SK-N-MC (cell line): ENCODE data around the gene CPLX4.
"Not testable (repeated sequence)": the region's sequence is repeated elsewhere in the genome, so short reads cannot be mapped to it uniquely, and the experiment has no call there.

Experiments used
- DNase-seq: peaks from one replicate; pipeline ENCODE4 v3.0.0-alpha.2; 2011; ENCODE audit warnings: low read depth, low spot score
- H3K27ac ChIP-seq: fragments of 200-600 bp; sonication (generic); 2 replicates; pipeline ENCODE4 v1.5.1; 2016; ENCODE audit warnings: mixed run types
- H3K36me3 ChIP-seq: fragments of 200-600 bp; sonication (generic); 2 replicates; pipeline ENCODE4 v1.6.1; 2017; ENCODE audit warnings: antibody characterized with exemption, low read length, mixed read lengths; ENCODE audit not compliant: insufficient read depth
- H3K4me3 ChIP-seq: fragments of 200-600 bp; sonication (generic); 2 replicates; pipeline ENCODE4 v1.5.1; 2016
- H3K9ac ChIP-seq: fragments of 200-600 bp; sonication (generic); 2 replicates; pipeline ENCODE4 v1.8.0; 2017; ENCODE audit warnings: mixed run types, mixed read lengths; ENCODE audit not compliant: insufficient read length
- H3K9me3 ChIP-seq: fragments of 200-600 bp; sonication (generic); 2 replicates; pipeline ENCODE4 v1.6.1; 2017; ENCODE audit warnings: low read depth, mild to moderate bottlenecking, antibody characterized with exemption, low read length, moderate library complexity, mixed read lengths
- EZH2 ChIP-seq: fragments of 200-600 bp; sonication (generic); IDR thresholded peaks from one replicate; pipeline ENCODE4 v1.6.1; 2017; ENCODE audit warnings: antibody characterized with exemption
- FOXP2 ChIP-seq: optimal IDR thresholded peaks from 2 replicates; pipeline ENCODE3; 2011; ENCODE audit warnings: mild to moderate bottlenecking, moderate library complexity; ENCODE audit not compliant: insufficient read depth; ENCODE audit errors: extremely low read length, control extremely low read depth
- POLR2AphosphoS5 ChIP-seq: IDR thresholded peaks from 2 replicates; pipeline ENCODE4 v1.6.1; 2012; ENCODE audit warnings: mild to moderate bottlenecking, low read depth, low read length, borderline replicate concordance

CPLX4 gene

GRCh38 chr18:59265974-59266369 is 52.5 kb downstream of the CPLX4 start:
- Histone ChIP-seq H3K27ac (no peak overlapping the region), H3K9ac (no peak overlapping the region), H3K36me3 (no peaks in the 10 kb centered on the region; the same call in 1 of the 2 replicates), H3K4me3 (peak overlapping the region; percentile 82), H3K9me3 (no peaks in the 10 kb centered on the region)
- TF ChIP-seq FOXP2: no peak
- TF ChIP-seq POLR2AphosphoS5: no peak
- no peak for TF ChIP-seq EZH2
- DNase-seq: no peak

DNA sequence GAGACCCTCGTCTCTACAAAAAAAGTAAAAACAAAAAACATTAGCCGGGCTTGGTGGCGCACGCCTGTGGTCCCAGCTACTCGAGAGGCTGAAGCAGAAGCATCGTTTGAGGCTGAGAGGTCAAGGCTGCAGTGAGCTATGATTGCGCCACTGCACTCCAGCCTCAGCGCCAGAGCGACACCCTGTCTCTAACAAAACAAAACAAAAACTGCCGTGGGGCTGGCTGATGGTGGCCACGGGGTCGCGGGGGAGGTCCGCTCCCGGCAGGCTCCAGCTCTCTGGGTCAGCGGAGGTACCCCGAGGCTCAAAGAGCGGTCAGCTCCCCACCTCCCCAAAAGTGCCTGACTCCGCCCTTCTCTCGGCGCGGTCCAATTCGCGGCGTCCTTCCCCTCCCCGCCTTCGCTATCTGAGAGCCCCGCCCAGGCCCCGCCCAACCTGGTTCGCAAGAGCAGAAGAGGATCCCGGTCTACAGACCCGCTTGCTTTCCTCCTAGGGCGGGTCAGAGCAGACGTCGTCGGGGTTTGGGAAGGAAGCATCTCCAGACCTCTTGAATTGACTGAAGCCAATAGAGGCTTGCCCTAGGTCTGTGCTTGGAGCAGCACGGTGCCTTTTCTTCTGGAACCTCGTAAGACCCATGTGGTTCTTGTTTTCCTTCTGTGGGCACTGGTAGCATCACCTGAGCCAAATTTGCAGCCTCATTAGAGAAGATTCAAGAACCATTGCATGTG is 53.0 kb downstream of the CPLX4 start:
- no peak for DNase-seq
- peak overlapping the region; percentile 82 for H3K4me3 ChIP-seq

DNA sequence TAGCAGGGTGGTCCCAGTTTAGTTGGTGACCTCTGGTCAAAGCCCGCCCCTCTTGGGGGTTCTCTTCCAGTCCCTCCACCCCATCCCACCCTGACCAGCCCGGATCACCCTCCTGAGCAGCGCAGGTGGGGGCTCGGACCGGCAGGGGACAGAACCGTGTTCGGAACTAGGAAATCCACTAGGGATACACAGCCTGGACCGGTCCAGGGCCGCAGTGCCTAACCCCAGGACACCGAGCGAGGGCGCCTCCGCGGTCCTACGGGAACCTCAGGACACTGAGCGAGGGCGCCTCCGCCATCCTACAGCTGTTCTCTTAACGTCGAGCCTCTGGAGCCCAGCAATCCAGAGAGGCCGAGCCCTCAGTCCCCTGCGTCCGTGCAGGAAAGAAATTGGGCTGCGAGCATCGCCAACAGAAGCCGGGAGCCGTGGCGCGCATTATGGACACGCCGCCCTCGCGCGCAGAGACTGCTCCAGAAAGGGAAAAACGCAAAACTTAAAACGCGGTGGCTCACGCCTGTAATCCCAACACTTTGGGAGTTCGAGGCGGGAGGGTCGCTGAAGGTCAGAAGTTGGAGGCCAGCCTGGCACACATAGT is 53.7 kb downstream of the CPLX4 start:
- Histone ChIP-seq H3K36me3 (no peaks in the 10 kb centered on the region; the same call in 1 of the 2 replicates), H3K27ac (no peak overlapping the region), H3K9me3 (no peaks in the 10 kb centered on the region), H3K9ac (no peak overlapping the region), H3K4me3 (peak overlapping the region; percentile 82)
- DNase-seq: no peak
- no peak for TF ChIP-seq POLR2AphosphoS5
- no peak for TF ChIP-seq EZH2
- no peak for TF ChIP-seq FOXP2

More for the DNA sequence above, 53.0 kb downstream of the CPLX4 start:
- H3K9ac ChIP-seq: no peak overlapping the region
- H3K36me3 ChIP-seq: no peaks in the 10 kb centered on the region; the same call in 1 of the 2 replicates
- TF ChIP-seq POLR2AphosphoS5 (peak; percentile 56; the same call in 1 of the 2 replicates), EZH2 (no peak)
- H3K27ac ChIP-seq: no peak overlapping the region
- H3K9me3 ChIP-seq: no peaks in the 10 kb centered on the region

GRCh38 chr18:59264121-59264571 is 54.3 kb downstream of the CPLX4 start:
- TF ChIP-seq POLR2AphosphoS5: no peak
- no peak for TF ChIP-seq EZH2
- TF ChIP-seq FOXP2: no peak
- H3K27ac ChIP-seq: no peak overlapping the region
- no peak for DNase-seq
- H3K36me3 ChIP-seq: no peaks in the 10 kb centered on the region; the same call in 1 of the 2 replicates
- no peaks in the 10 kb centered on the region for H3K9me3 ChIP-seq
- no peak overlapping the region for H3K4me3 ChIP-seq
- no peak overlapping the region for H3K9ac ChIP-seq

DNA sequence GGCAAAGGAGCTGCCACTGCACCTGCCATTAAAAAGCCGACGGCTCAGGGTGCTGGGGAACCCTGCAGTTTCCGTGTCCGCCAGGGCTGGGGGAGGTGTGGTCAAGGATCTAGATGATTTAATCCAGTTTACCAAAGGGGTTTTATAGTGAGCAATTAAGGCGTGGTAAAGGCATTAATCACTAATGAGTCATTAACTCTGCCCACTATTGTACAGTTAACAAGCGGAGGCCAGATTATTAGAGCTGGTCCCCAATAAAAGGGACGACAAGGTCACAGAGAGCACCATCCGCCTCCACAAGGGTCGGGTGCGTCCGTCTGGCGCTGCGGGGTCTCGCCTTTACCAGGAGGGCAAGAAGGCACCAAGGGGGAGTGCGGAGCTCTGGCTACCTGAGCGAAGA is 54.8 kb downstream of the CPLX4 start:
- no peaks in the 10 kb centered on the region; the same call in 1 of the 2 replicates for H3K36me3 ChIP-seq
- no peak for TF ChIP-seq FOXP2
- TF ChIP-seq POLR2AphosphoS5: no peak
- no peak for TF ChIP-seq EZH2
- no peaks in the 10 kb centered on the region for H3K9me3 ChIP-seq
- no peak overlapping the region for H3K27ac ChIP-seq
- DNase-seq: no peak
- no peak overlapping the region for H3K4me3 ChIP-seq
- no peak overlapping the region for H3K9ac ChIP-seq

GRCh38 chr18:59262243-59262642 is 56.2 kb downstream of the CPLX4 start:
- not testable (repeated sequence) for H3K9me3 ChIP-seq, DNase-seq, H3K27ac ChIP-seq, H3K4me3 ChIP-seq, H3K36me3 ChIP-seq, H3K9ac ChIP-seq

GRCh38 chr18:59261842-59262241 is 56.6 kb downstream of the CPLX4 start:
- not testable (repeated sequence) for H3K27ac ChIP-seq, H3K9me3 ChIP-seq

DNA sequence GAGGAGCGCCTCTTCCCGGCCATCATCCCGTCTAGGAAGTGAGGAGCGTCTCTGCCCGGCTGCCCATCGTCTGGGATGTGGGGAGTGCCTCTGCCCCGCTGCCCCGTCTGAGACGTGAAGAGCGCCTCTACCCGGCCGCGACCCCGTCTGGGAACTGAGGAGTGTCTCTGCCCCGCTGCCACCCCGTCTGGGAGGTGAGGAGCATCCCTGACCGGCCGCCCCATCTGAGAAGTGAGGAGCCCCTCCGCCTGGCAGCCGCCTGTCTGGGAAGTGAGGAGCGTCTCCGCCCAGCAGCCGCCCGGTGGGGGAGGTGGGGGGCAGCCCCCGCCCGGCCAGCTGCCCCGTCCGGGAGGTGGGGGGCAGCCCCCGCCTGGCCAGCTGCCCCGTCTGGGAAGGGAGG is 63.0 kb downstream of the CPLX4 start:
- not testable (repeated sequence) for H3K4me3 ChIP-seq, DNase-seq, H3K9ac ChIP-seq, H3K9me3 ChIP-seq, H3K27ac ChIP-seq, H3K36me3 ChIP-seq

More at GRCh38 chr18:59261842-59262241, 56.6 kb downstream of the CPLX4 start:
- not testable (repeated sequence) for H3K36me3 ChIP-seq, H3K9ac ChIP-seq, DNase-seq, H3K4me3 ChIP-seq

DNA sequence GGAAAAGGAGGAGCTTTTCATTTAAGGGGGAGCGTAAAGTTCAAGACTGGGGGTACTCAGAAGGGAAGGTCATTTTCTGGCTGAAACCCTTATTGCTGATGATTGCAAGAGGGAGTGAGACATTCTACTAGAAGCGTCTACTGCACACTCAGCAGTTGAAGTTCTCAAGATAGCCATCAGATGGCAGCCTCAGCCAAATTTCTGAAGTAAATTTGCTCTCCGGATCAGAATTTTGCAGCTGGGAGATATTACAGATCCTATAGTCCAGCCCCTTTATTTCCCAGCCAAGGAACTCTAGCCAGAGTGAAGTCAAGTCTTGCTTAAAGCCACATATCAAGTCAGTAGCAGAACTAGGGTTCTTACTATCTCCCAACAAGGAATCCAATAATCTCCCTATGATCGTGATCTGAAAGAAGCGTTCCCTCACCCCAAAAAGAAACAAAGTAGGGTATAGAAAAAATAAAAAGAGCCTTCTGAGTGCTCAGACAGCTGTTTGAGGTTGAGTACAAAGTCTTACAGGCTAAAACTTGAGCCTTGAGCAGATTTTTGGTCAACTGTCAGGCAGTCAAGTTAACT is 69.2 kb downstream of the CPLX4 start:
- no peak overlapping the region for H3K9ac ChIP-seq
- no peak overlapping the region for H3K4me3 ChIP-seq
- TF ChIP-seq POLR2AphosphoS5 (no peak), FOXP2 (no peak), EZH2 (no peak)
- H3K9me3 ChIP-seq: no peaks in the 10 kb centered on the region
- no peaks in the 10 kb centered on the region for H3K36me3 ChIP-seq
- peak overlapping the region; percentile 63 for H3K27ac ChIP-seq
- peak; percentile 88 for DNase-seq
